SK-N-SH (cell line): ENCODE measurements around the gene LRCH4. TPM values are rescaled to one million over a fixed set of nuclear protein-coding genes. Genes with fewer than 3 reads are reported as not detected.

Experiments
- CTCF ChIA-PET: fragments of 300-600, 350-600 bp; formaldehyde crosslinking; extraction: SDS; loops from one replicate; lab custom pipeline; 2021; lab: Yijun Ruan, JAX
- POLR2A ChIA-PET: fragments of 350-600 bp; sonication (Branson Sonifier 250); formaldehyde crosslinking; extraction: SDS; loops from one replicate; lab custom pipeline; 2020; ENCODE audit warnings: antibody characterized with exemption, inconsistent platforms; lab: Yijun Ruan, JAX
- DNase-seq: peaks from one replicate; pipeline ENCODE4 v3.0.0; 2012
- H2AFZ ChIP-seq: fragments of 200-600 bp; sonication (generic); 2 replicates; pipeline ENCODE4 v1.8.1; 2016; ENCODE audit warnings: antibody characterized with exemption, mild to moderate bottlenecking, low read depth
- H3F3A ChIP-seq: fragments of 200-600 bp; sonication (generic); replicated peaks from 2 replicates; pipeline ENCODE3; 2016; ENCODE audit warnings: antibody characterized with exemption, mild to moderate bottlenecking; ENCODE audit not compliant: insufficient read depth
- H3K27ac ChIP-seq, 2 experiments: fragments of 200-500 bp in 1 of 2; fragments of 200-600 bp in 1 of 2; sonication (Bioruptor generic) in 1 of 2; sonication (generic), shearing (Covaris generic) in 1 of 2; 2 replicates each; pipeline versions ENCODE4 v1.5.1 to v1.6.1; 2014 to 2016; ENCODE audit warnings: low read depth in 2 of 2, inconsistent platforms in 1 of 2, low read length in 1 of 2, mild to moderate bottlenecking in 1 of 2, mixed read lengths in 1 of 2
- H3K27me3 ChIP-seq: fragments of 200-600 bp; sonication (generic), shearing (Covaris generic); 2 replicates; pipeline ENCODE4 v1.6.1; 2016; ENCODE audit warnings: mixed run types; ENCODE audit not compliant: insufficient read depth
- H3K36me3 ChIP-seq, 2 experiments: fragments of 200-500 bp in 1 of 2; fragments of 200-600 bp in 1 of 2; sonication (Bioruptor generic) in 1 of 2; sonication (generic) in 1 of 2; replicated peaks in 1 of 2; 2 replicates each; pipeline versions ENCODE3 to v1.5.1; 2014 to 2016; ENCODE audit warnings: low read length in 1 of 2, mild to moderate bottlenecking in 1 of 2; ENCODE audit not compliant: insufficient read depth in 2 of 2, control insufficient read depth in 1 of 2
- H3K4me1 ChIP-seq, 2 experiments: fragments of 200-500 bp in 1 of 2; fragments of 200-600 bp in 1 of 2; sonication (Bioruptor generic) in 1 of 2; sonication (generic), shearing (Covaris generic) in 1 of 2; 2 replicates each; pipeline versions ENCODE4 v1.5.1 to v1.6.1; 2014 to 2016; ENCODE audit warnings: low read depth in 1 of 2, low read length in 1 of 2, mixed run types in 1 of 2; ENCODE audit not compliant: insufficient read depth in 2 of 2, control insufficient read depth in 1 of 2
- H3K4me2 ChIP-seq: fragments of 200-600 bp; sonication (generic), shearing (Covaris generic); 2 replicates; pipeline ENCODE4 v1.6.1; 2017; ENCODE audit warnings: mixed run types
- H3K4me3 ChIP-seq, 2 experiments: fragments of 200-500 bp in 1 of 2; fragments of 200-600 bp in 1 of 2; sonication (Bioruptor generic) in 1 of 2; sonication (generic), shearing (Covaris generic) in 1 of 2; 2 replicates each; pipeline versions ENCODE4 v1.5.1 to v1.8.1; 2014 to 2016; ENCODE audit warnings: low read depth in 2 of 2, inconsistent platforms in 1 of 2, low read length in 1 of 2, mild to moderate bottlenecking in 1 of 2, mixed read lengths in 1 of 2, moderate library complexity in 1 of 2
- H3K79me2 ChIP-seq: fragments of 200-600 bp; sonication (generic); 2 replicates; pipeline ENCODE4 v1.8.1; 2017; ENCODE audit warnings: mild to moderate bottlenecking; ENCODE audit not compliant: insufficient read depth
- H3K9ac ChIP-seq: fragments of 200-600 bp; sonication (generic); 2 replicates; pipeline ENCODE4 v1.6.1; 2017; ENCODE audit warnings: mixed run types
- H3K9me2 ChIP-seq: fragments of 200-600 bp; sonication (generic); 2 replicates; pipeline ENCODE4 v1.6.1; 2017; ENCODE audit warnings: mixed run types
- H3K9me3 ChIP-seq: fragments of 200-600 bp; sonication (generic); 2 replicates; pipeline ENCODE4 v1.6.1; 2017; ENCODE audit warnings: mixed run types, mild to moderate bottlenecking, moderate library complexity
- H4K20me1 ChIP-seq: fragments of 200-600 bp; sonication (generic); 2 replicates; pipeline ENCODE4 v1.6.1; 2017; ENCODE audit warnings: mild to moderate bottlenecking, mixed run types; ENCODE audit not compliant: insufficient read depth
- CHD2 ChIP-seq: fragments of 150-350 bp; IDR thresholded peaks from 2 replicates; pipeline ENCODE4 v1.6.1; 2018; ENCODE audit warnings: low read length; ENCODE audit not compliant: partially characterized antibody
- EP300 ChIP-seq, 2 experiments: IDR thresholded peaks; 2 replicates each; pipeline versions ENCODE4 v1.4.0 to v1.6.1; 2012; ENCODE audit warnings: borderline replicate concordance in 1 of 2, low read depth in 1 of 2, low read length in 1 of 2
- EZH2phosphoT487 ChIP-seq: fragments of 200-600 bp; sonication (generic); IDR thresholded peaks from 2 replicates; pipeline ENCODE4 v1.6.1; 2017; ENCODE audit warnings: low read depth, mixed run types, mild to moderate bottlenecking, antibody characterized with exemption, moderate library complexity, borderline replicate concordance
- FOXM1 ChIP-seq: IDR thresholded peaks from 2 replicates; pipeline ENCODE4 v1.4.0; 2012; ENCODE audit warnings: low read depth, mild to moderate bottlenecking
- GABPA ChIP-seq: IDR thresholded peaks from 2 replicates; pipeline ENCODE4 v1.4.0; 2012; ENCODE audit warnings: low read depth, mild to moderate bottlenecking
- GATA2 ChIP-seq: sonication (generic); formaldehyde crosslinking; IDR thresholded peaks from 2 replicates; pipeline ENCODE4 v1.5.0; 2020; ENCODE audit warnings: mild to moderate bottlenecking, missing genetic modification reagents
- IRF3 ChIP-seq: fragments of 150-350 bp; IDR thresholded peaks from 2 replicates; pipeline ENCODE4 v1.6.1; 2016; ENCODE audit warnings: mild to moderate bottlenecking, low read depth, low read length
- JUND ChIP-seq: IDR thresholded peaks from 2 replicates; pipeline ENCODE4 v1.4.0; 2012
- MEF2A ChIP-seq: IDR thresholded peaks from 2 replicates; pipeline ENCODE4 v1.4.0; 2012; ENCODE audit warnings: low read depth, borderline replicate concordance
- MXI1 ChIP-seq: IDR thresholded peaks from 2 replicates; pipeline ENCODE4 v1.6.1; 2012; ENCODE audit warnings: mild to moderate bottlenecking, low read depth, low read length, improper control_type of control experiment
- NFIC ChIP-seq: IDR thresholded peaks from 2 replicates; pipeline ENCODE4 v1.4.0; 2012; ENCODE audit warnings: borderline replicate concordance
- NRF1 ChIP-seq: IDR thresholded peaks from 2 replicates; pipeline ENCODE4 v1.6.1; 2012; ENCODE audit warnings: low read depth, mild to moderate bottlenecking, low read length
- PBX3 ChIP-seq: IDR thresholded peaks from 2 replicates; pipeline ENCODE4; 2012
- POLR2AphosphoS5 ChIP-seq: IDR thresholded peaks from 2 replicates; pipeline ENCODE4 v1.6.1; 2012; ENCODE audit warnings: low read depth, low read length
- RCOR1 ChIP-seq: fragments of 150-350 bp; IDR thresholded peaks from 2 replicates; pipeline ENCODE4 v1.6.1; 2017; ENCODE audit warnings: antibody characterized with exemption, low read length
- REST ChIP-seq: IDR thresholded peaks from 2 replicates; pipeline ENCODE4 v1.6.1; 2012; ENCODE audit warnings: mild to moderate bottlenecking, low read depth, low read length, moderate library complexity
- RXRA ChIP-seq: IDR thresholded peaks from 2 replicates; pipeline ENCODE4 v1.4.0; 2012; ENCODE audit warnings: low read depth, mild to moderate bottlenecking, borderline replicate concordance
- SIN3A ChIP-seq: IDR thresholded peaks from 2 replicates; pipeline ENCODE4 v1.6.1; 2012; ENCODE audit warnings: low read depth, mild to moderate bottlenecking, low read length, moderate library complexity, borderline replicate concordance
- TCF12 ChIP-seq: IDR thresholded peaks from 2 replicates; pipeline ENCODE4 v1.4.0; 2012
- TEAD4 ChIP-seq: IDR thresholded peaks from 2 replicates; pipeline ENCODE4 v1.4.0; 2012; ENCODE audit warnings: mild to moderate bottlenecking, borderline replicate concordance; ENCODE audit not compliant: insufficient read depth
- YY1 ChIP-seq: IDR thresholded peaks from 2 replicates; pipeline ENCODE4 v1.4.0; 2012; ENCODE audit warnings: low read depth, mild to moderate bottlenecking
- WGBS: methylation state at CpG from one replicate; pipeline ENCODE4 v1.1.6; 2017; ENCODE audit warnings: low lambda C conversion rate; 5-methylcytosine and 5-hydroxymethylcytosine counted together
- polyA plus RNA-seq, 3 experiments: library from polyadenylated mRNA; depleted of rRNA; stranded (reverse); fragments of >200 nt; gene quantifications; 2 replicates each; pipeline ENCODE4 v1.2.3, GENCODE V29; 2012

LRCH4 gene
- polyA plus RNA-seq, 1 of the 3 experiments (the other 2 are of a cell fraction), result 29.8 TPM

GRCh38 chr7:100599911-100600729 lies 14.2 kb upstream of the LRCH4 start:
- TF ChIP-seq RXRA (no peak), POLR2AphosphoS5 (no peak), TCF12 (no peak), TEAD4 (no peak), RCOR1 (no peak), GATA2 (CRISPR knock-in tag) (no peak), GABPA (no peak), CHD2 (no peak), JUND (no peak), MEF2A (no peak), EP300 (IDR thresholded peaks at IDR 0.05; ENCODE audit: borderline replicate concordance in 1 of 2, low read depth in 1 of 2, low read length in 1 of 2) (no peak), NRF1 (no peak)
- no peak overlapping the region for H3K4me2 ChIP-seq
- no peak overlapping the region for H3K4me3 ChIP-seq
- no peak overlapping the region for H3K9ac ChIP-seq
- peaks cover 10 to 21% of the 10 kb centered on the region in 2 experiments; a peak in 3 of 4 replicates for H3K4me1 ChIP-seq
- no peaks in the 10 kb centered on the region for H3K27me3 ChIP-seq
- ChIA-PET POLR2A (interaction anchor here (0.5 kb wide), 1 partner anchor 11 kb away, joined by 3 read pairs; no protein-coding TSS in a partner anchor), CTCF (interaction anchor here (0.7 to 2.0 kb wide), 6 partner anchors 9 to 117 kb away, joined by 3 to 10 read pairs (median 4); no protein-coding TSS in a partner anchor)
- DNase-seq, result peak; percentile 51
- peaks cover 18% of the 10 kb centered on the region for H3K79me2 ChIP-seq
- H3K9me3 ChIP-seq, result no peaks in the 10 kb centered on the region
- no peak overlapping the region for H2AFZ ChIP-seq
- 82% methylated on average over 16 of the region's 18 CpGs for WGBS
- peaks cover 7% of the 10 kb centered on the region for H3F3A ChIP-seq
- peak overlapping the region in 1 of 2 experiments; percentile 32; a peak in 1 of 4 replicates for H3K27ac ChIP-seq
- H3K36me3 ChIP-seq, result peaks cover under 1 to 2% of the 10 kb centered on the region in 2 experiments
- H3K9me2 ChIP-seq, result no peaks in the 10 kb centered on the region
- no peaks in the 10 kb centered on the region for H4K20me1 ChIP-seq

- no peaks in the 10 kb centered on the region for H3K27me3 ChIP-seq
- H3K27ac ChIP-seq, result no peak overlapping the region
- no peak overlapping the region for H3K4me3 ChIP-seq
- no peaks in the 10 kb centered on the region for H3K9me3 ChIP-seq
- ChIA-PET POLR2A (interaction anchor here (3.1 kb wide), 1 partner anchor 12 kb away, joined by 10 read pairs; the partner anchor contains the start of genes FBXO24 and LRCH4), CTCF (interaction anchor here (1.0 to 1.7 kb wide), 4 partner anchors 10 to 93 kb away, joined by 3 to 10 read pairs (median 4); no protein-coding TSS in a partner anchor)
- H3K9me2 ChIP-seq, result no peaks in the 10 kb centered on the region
- H2AFZ ChIP-seq, result peak overlapping the region; percentile 54; the same call in 1 of the 2 replicates
- DNase-seq, result no peak
- peaks cover 2% of the 10 kb centered on the region for H3F3A ChIP-seq
- H4K20me1 ChIP-seq, result no peaks in the 10 kb centered on the region
- H3K4me2 ChIP-seq, result no peak overlapping the region
- H3K79me2 ChIP-seq, result peaks cover 14% of the 10 kb centered on the region; the same call in 1 of the 2 replicates
- H3K4me1 ChIP-seq, result peaks cover 10 to 18% of the 10 kb centered on the region in 2 experiments; a peak in 3 of 4 replicates
- no peaks in the 10 kb centered on the region for H3K36me3 ChIP-seq
- no peak overlapping the region for H3K9ac ChIP-seq
- WGBS, result 91% methylated on average over 4 of the region's 4 CpGs
- TF ChIP-seq SIN3A (no peak), PBX3 (no peak), NFIC (no peak), FOXM1 (no peak), MXI1 (no peak), EZH2phosphoT487 (no peak), TCF12 (no peak), CHD2 (no peak), NRF1 (no peak), GABPA (no peak), RCOR1 (no peak), MEF2A (no peak), REST (no peak), YY1 (no peak), IRF3 (no peak)
Measured at GRCh38 chr7:100598425-100598824, 12.5 kb upstream of the LRCH4 start.
